Measurements from ENCODE around the gene MAPK8.

DNA sequence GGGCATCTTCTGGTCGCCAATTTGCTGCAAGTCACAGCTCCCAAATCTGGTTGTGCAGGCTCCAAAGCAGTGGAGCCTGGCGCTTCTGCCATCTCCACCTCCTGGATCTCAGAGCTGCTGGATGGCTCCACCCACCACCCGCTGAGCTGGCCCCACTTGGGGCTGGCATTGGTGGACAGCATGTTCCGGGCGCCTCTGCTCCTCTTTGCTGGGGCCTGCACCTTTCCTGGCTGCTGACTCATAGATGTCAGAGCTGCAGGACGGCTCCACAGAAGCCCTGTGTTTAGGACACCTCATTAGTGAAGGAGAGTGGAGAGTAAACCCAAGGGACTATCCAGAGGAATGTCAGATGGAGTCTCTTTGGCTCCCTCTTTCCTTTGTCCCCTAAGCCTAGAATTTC is 27.4 kb downstream of the MAPK8 start:
- TF ChIP-seq ZNF311 (tag by site-specific recombination; IDR thresholded peaks at IDR 0.05; ENCODE audit: borderline replicate concordance) (no peak), TCF7L2 (IDR thresholded peaks at IDR 0.05; ENCODE audit: borderline replicate concordance, low read depth, low read length) (no peak), ZNF350 (tag by site-specific recombination; IDR thresholded peaks at IDR 0.05) (no peak)

All from HEK293 (cell line).